ENCODE results near the gene EIF3K.

EIF3K gene

GRCh38 chr19:38592940-38593339 is 26.0 kb upstream of the EIF3K start:
- no peak overlapping the region for H3K27ac ChIP-seq (ENCODE audit: extremely low read depth, low read depth, low read length)
- H3K9me3 ChIP-seq (ENCODE audit: control insufficient read depth, insufficient read depth, low read depth, low read length) = no peaks in the 10 kb centered on the region
- ChIA-PET CTCF (interaction anchor here (0.6 to 1.6 kb wide), 9 partner anchors 11 to 306 kb away, joined by 3 to 7 read pairs (median 3); partner anchors contain the start of genes EIF3K and FAM98C), POLR2A (interaction anchor here (5.5 kb wide), 1 partner anchor 26 kb away, joined by 84 read pairs; the partner anchor contains the start of gene EIF3K)
- no peak for TF ChIP-seq ZNF610 (tag by site-specific recombination; IDR thresholded peaks at IDR 0.05; ENCODE audit: borderline replicate concordance)
- TF ChIP-seq ZNF24 (tag by site-specific recombination; IDR thresholded peaks at IDR 0.05) = no peak
- TF ChIP-seq, protein P1, sequence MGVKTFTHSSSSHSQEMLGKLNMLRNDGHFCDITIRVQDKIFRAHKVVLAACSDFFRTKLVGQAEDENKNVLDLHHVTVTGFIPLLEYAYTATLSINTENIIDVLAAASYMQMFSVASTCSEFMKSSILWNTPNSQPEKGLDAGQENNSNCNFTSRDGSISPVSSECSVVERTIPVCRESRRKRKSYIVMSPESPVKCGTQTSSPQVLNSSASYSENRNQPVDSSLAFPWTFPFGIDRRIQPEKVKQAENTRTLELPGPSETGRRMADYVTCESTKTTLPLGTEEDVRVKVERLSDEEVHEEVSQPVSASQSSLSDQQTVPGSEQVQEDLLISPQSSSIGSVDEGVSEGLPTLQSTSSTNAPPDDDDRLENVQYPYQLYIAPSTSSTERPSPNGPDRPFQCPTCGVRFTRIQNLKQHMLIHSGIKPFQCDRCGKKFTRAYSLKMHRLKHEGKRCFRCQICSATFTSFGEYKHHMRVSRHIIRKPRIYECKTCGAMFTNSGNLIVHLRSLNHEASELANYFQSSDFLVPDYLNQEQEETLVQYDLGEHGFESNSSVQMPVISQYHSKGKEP (tag by site-specific recombination; IDR thresholded peaks at IDR 0.05) = no peak
- TF ChIP-seq, protein P2, sequence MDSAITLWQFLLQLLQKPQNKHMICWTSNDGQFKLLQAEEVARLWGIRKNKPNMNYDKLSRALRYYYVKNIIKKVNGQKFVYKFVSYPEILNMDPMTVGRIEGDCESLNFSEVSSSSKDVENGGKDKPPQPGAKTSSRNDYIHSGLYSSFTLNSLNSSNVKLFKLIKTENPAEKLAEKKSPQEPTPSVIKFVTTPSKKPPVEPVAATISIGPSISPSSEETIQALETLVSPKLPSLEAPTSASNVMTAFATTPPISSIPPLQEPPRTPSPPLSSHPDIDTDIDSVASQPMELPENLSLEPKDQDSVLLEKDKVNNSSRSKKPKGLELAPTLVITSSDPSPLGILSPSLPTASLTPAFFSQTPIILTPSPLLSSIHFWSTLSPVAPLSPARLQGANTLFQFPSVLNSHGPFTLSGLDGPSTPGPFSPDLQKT (IDR thresholded peaks at IDR 0.05; ENCODE audit: borderline replicate concordance, low read depth, low read length) = no peak
- no peak for TF ChIP-seq YY1 (tag by site-specific recombination; IDR thresholded peaks at IDR 0.05)
- no peak for TF ChIP-seq ZNF324 (tag by site-specific recombination; IDR thresholded peaks at IDR 0.05)
- TF ChIP-seq, protein P3, sequence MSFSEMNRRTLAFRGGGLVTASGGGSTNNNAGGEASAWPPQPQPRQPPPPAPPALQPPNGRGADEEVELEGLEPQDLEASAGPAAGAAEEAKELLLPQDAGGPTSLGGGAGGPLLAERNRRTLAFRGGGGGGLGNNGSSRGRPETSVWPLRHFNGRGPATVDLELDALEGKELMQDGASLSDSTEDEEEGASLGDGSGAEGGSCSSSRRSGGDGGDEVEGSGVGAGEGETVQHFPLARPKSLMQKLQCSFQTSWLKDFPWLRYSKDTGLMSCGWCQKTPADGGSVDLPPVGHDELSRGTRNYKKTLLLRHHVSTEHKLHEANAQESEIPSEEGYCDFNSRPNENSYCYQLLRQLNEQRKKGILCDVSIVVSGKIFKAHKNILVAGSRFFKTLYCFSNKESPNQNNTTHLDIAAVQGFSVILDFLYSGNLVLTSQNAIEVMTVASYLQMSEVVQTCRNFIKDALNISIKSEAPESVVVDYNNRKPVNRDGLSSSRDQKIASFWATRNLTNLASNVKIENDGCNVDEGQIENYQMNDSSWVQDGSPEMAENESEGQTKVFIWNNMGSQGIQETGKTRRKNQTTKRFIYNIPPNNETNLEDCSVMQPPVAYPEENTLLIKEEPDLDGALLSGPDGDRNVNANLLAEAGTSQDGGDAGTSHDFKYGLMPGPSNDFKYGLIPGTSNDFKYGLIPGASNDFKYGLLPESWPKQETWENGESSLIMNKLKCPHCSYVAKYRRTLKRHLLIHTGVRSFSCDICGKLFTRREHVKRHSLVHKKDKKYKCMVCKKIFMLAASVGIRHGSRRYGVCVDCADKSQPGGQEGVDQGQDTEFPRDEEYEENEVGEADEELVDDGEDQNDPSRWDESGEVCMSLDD (tag by site-specific recombination; IDR thresholded peaks at IDR 0.05) = no peak
- TF ChIP-seq ZNF2 (tag by site-specific recombination; IDR thresholded peaks at IDR 0.05) = no peak
- no peak for TF ChIP-seq ZBTB11 (tag by site-specific recombination; conservative IDR thresholded peaks at IDR 0.05; ENCODE audit: low read depth)
- TF ChIP-seq ZNF416 (tag by site-specific recombination; IDR thresholded peaks at IDR 0.05) = no peak
- no peak for TF ChIP-seq ZNF223 (tag by site-specific recombination; IDR thresholded peaks at IDR 0.05)
- TF ChIP-seq, protein P4, sequence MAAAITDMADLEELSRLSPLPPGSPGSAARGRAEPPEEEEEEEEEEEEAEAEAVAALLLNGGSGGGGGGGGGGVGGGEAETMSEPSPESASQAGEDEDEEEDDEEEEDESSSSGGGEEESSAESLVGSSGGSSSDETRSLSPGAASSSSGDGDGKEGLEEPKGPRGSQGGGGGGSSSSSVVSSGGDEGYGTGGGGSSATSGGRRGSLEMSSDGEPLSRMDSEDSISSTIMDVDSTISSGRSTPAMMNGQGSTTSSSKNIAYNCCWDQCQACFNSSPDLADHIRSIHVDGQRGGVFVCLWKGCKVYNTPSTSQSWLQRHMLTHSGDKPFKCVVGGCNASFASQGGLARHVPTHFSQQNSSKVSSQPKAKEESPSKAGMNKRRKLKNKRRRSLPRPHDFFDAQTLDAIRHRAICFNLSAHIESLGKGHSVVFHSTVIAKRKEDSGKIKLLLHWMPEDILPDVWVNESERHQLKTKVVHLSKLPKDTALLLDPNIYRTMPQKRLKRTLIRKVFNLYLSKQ (tag by site-specific recombination; IDR thresholded peaks at IDR 0.05; ENCODE audit: borderline replicate concordance) = no peak
- TF ChIP-seq ZNF571 (tag by site-specific recombination; IDR thresholded peaks at IDR 0.05) = no peak
- TF ChIP-seq ZNF518A (tag by site-specific recombination; conservative IDR thresholded peaks at IDR 0.05; ENCODE audit: low read depth) = no peak
- no peak for TF ChIP-seq ZBTB17 (tag by site-specific recombination; IDR thresholded peaks at IDR 0.05)
- no peak for TF ChIP-seq ZNF214 (tag by site-specific recombination; IDR thresholded peaks at IDR 0.05; ENCODE audit: borderline replicate concordance)
- no peak for TF ChIP-seq ZNF114 (tag by site-specific recombination; IDR thresholded peaks at IDR 0.05)
- TF ChIP-seq ZNF548 (tag by site-specific recombination; IDR thresholded peaks at IDR 0.05) = no peak
- no peak for TF ChIP-seq REPIN1 (tag by site-specific recombination; IDR thresholded peaks at IDR 0.05; ENCODE audit: low read depth)
- TF ChIP-seq, protein P5, sequence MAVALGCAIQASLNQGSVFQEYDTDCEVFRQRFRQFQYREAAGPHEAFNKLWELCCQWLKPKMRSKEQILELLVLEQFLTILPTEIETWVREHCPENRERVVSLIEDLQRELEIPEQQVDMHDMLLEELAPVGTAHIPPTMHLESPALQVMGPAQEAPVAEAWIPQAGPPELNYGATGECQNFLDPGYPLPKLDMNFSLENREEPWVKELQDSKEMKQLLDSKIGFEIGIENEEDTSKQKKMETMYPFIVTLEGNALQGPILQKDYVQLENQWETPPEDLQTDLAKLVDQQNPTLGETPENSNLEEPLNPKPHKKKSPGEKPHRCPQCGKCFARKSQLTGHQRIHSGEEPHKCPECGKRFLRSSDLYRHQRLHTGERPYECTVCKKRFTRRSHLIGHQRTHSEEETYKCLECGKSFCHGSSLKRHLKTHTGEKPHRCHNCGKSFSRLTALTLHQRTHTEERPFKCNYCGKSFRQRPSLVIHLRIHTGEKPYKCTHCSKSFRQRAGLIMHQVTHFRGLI (tag by site-specific recombination; IDR thresholded peaks at IDR 0.05) = no peak
- peaks cover 12% of the 10 kb centered on the region for H3K4me1 ChIP-seq (ENCODE audit: control insufficient read depth, insufficient read depth, low read length)
- H3K36me3 ChIP-seq (ENCODE audit: control insufficient read depth in 2 of 2, insufficient read depth in 1 of 2, low read length in 2 of 2) = peaks cover 0 to 3% of the 10 kb centered on the region in 2 experiments; a peak in 1 of 3 replicates
- no peak overlapping the region for H3K4me3 ChIP-seq (ENCODE audit: low read depth, low read length)

Measured in HEK293 (cell line).